HG03095 (cell line): ENCODE results near the gene ERI3.

Source experiments
- ATAC-seq: cut with Tn5 transposase; IDR thresholded peaks from one replicate; pipeline ENCODE4 v1.9.1; 2021; ENCODE audit warnings: moderate library complexity; ENCODE audit not compliant: unreplicated experiment

ERI3 gene

GRCh38 chr1:44239961-44240371, 115.1 kb downstream of the ERI3 start:
- ATAC-seq, result no peak

GRCh38 chr1:44239331-44239960, 115.6 kb downstream of the ERI3 start:
- no peak for ATAC-seq

- no peak for ATAC-seq
Observed at GRCh38 chr1:44238660-44239059, 116.4 kb downstream of the ERI3 start.

- ATAC-seq, result no peak
Observed at GRCh38 chr1:44237721-44238457, 117.2 kb downstream of the ERI3 start.

- ATAC-seq, result no peak
Observed at GRCh38 chr1:44236490-44237272, 118.4 kb downstream of the ERI3 start.

- ATAC-seq, result no peak
Observed at GRCh38 chr1:44235808-44236207, 119.2 kb downstream of the ERI3 start.

GRCh38 chr1:44233593-44233992, 121.5 kb downstream of the ERI3 start:
- no peak for ATAC-seq

GRCh38 chr1:44230796-44231195, 124.3 kb downstream of the ERI3 start:
- ATAC-seq, result no peak

GRCh38 chr1:44229435-44230167, 125.5 kb downstream of the ERI3 start:
- ATAC-seq, result no peak

GRCh38 chr1:44228218-44228617, 126.8 kb downstream of the ERI3 start:
- ATAC-seq, result no peak

GRCh38 chr1:44227211-44227610, 127.8 kb downstream of the ERI3 start:
- ATAC-seq, result no peak

- ATAC-seq, result no peak
Observed at GRCh38 chr1:44225761-44226160, 129.3 kb downstream of the ERI3 start.

GRCh38 chr1:44223187-44223610, 131.9 kb downstream of the ERI3 start:
- no peak for ATAC-seq

- no peak for ATAC-seq
Observed at GRCh38 chr1:44222397-44223186, 132.5 kb downstream of the ERI3 start.

- ATAC-seq, result no peak
Observed at GRCh38 chr1:44221769-44222168, 133.3 kb downstream of the ERI3 start.

- ATAC-seq, result no peak
Observed at GRCh38 chr1:44220755-44221154, 134.3 kb downstream of the ERI3 start.

- ATAC-seq, result no peak
Observed at GRCh38 chr1:44220001-44220751, 134.9 kb downstream of the ERI3 start.

- no peak for ATAC-seq
Observed at GRCh38 chr1:44219301-44219626, 135.8 kb downstream of the ERI3 start.

- ATAC-seq, result no peak
Observed at GRCh38 chr1:44218503-44219300, 136.4 kb downstream of the ERI3 start.
